Aorta (tissue), 5 donors: Measurements from ENCODE around the gene FGD2. TPM values are rescaled to one million over a fixed set of nuclear protein-coding genes. Genes with fewer than 3 reads are reported as not detected.

Experiments
- ATAC-seq: fragments of 200-7000 bp; cut with Tn5 transposase; one replicate; pipeline ENCODE4 v1.9.1; 2022; ENCODE audit warnings: moderate library complexity; ENCODE audit not compliant: low FRiP score
- DNase-seq, 2 donors: peaks; one replicate each; pipeline ENCODE4 v3.0.0-alpha.2; 2020
- H3K27ac ChIP-seq, 2 donors: one replicate each; pipeline ENCODE4 v1.5.1; 2013; ENCODE audit warnings: low read length in 2 of 2, mild to moderate bottlenecking in 2 of 2, moderate library complexity in 2 of 2, control low read depth in 1 of 2, inconsistent platforms in 1 of 2, low read depth in 1 of 2
- H3K27me3 ChIP-seq, 2 donors: one replicate each; pipeline ENCODE4 v1.6.1; 2013; ENCODE audit warnings: control low read depth in 1 of 2, low read length in 1 of 2, mild to moderate bottlenecking in 1 of 2, moderate library complexity in 1 of 2; ENCODE audit not compliant: insufficient read depth in 2 of 2, control insufficient read depth in 1 of 2
- H3K36me3 ChIP-seq, 2 donors: one replicate each; pipeline ENCODE4 v1.6.1; 2013; ENCODE audit warnings: control low read depth in 1 of 2, low read length in 1 of 2, mild to moderate bottlenecking in 1 of 2; ENCODE audit not compliant: insufficient read depth in 2 of 2, control insufficient read depth in 1 of 2
- H3K4me1 ChIP-seq, 2 donors: one replicate each; pipeline ENCODE4 v1.6.1; 2013; ENCODE audit warnings: low read length in 2 of 2, control low read depth in 1 of 2, mild to moderate bottlenecking in 1 of 2, moderate library complexity in 1 of 2; ENCODE audit not compliant: insufficient read depth in 2 of 2, control insufficient read depth in 1 of 2
- H3K4me3 ChIP-seq, 2 donors: one replicate each; pipeline ENCODE4 v1.5.1; 2013; ENCODE audit warnings: low read length in 2 of 2, control low read depth in 1 of 2, mild to moderate bottlenecking in 1 of 2
- H3K9me3 ChIP-seq: one replicate; pipeline ENCODE4 v1.6.1; 2013; ENCODE audit warnings: mild to moderate bottlenecking, low read length; ENCODE audit not compliant: control insufficient read depth
- whole genome bisulfite sequencing, 2 donors: extraction: QIAGEN DNeasy Blood & Tissue Kit; methylation state at CpG; one replicate each; pipeline ENCODE4 v1.1.7; 2013; 5-methylcytosine and 5-hydroxymethylcytosine counted together
- intact Hi-C, 2 donors: fragments of 100-400 bp; cut with DNase I; formaldehyde crosslinking; loops; one replicate each; pipeline versions ENCODE4 v1.14.2 to v1.15.0; 2022
- polyA plus RNA-seq, 2 donors: library from polyadenylated mRNA; stranded (reverse); fragments of 200-250 nt; gene quantifications; one replicate each; pipeline ENCODE4 v1.2.3, GENCODE V29; 2013
- total RNA-seq, 2 donors: library from RNA; stranded (reverse); fragmentation: NEBNext Ultra II Directional; extraction: Animal tissue kit (Norgen Biotek cat#: 25700); gene quantifications; one replicate each; pipeline ENCODE4 v1.2.1, GENCODE V29; 2021
- donor health status: healthy with polysubstance abuse.
- donor health status: Bipolar disorder and iron deficiency.
- donor health status: DM: no; HTN: no; CAD: no.
- donor health status: DM: no; HTN: no; CAD: no.
- donor health status: DM: yes; HTN: yes; CAD: no.

The FGD2 gene
- total and polyA plus RNA-seq, 4 donors = 2.2 to 33.9 (median 16.4) TPM

- Histone ChIP-seq H3K4me1 (no peaks in the 10 kb centered on the region), H3K27ac (no peak overlapping the region), H3K9me3 (no peaks in the 10 kb centered on the region), H3K4me3 (no peak overlapping the region), H3K27me3 (no peaks in the 10 kb centered on the region), H3K36me3 (peaks cover 11 to 13% of the 10 kb centered on the region in 2 donors)
- intact Hi-C loops = loop anchor here in 1 of 2 donors (5.0 kb wide), 1 partner anchor 209 kb away; no protein-coding TSS in a partner anchor
- 79 to 80% methylated on average over 4 of the region's 4 CpGs for WGBS, 2 donors
- no peak for ATAC-seq
- DNase-seq = peak in 1 of 2 donors; percentile 33
Measured at GRCh38 chr6:36976007-36976264, 29.5 kb upstream of the FGD2 start.

GRCh38 chr6:36976509-36976908, 28.9 kb upstream of the FGD2 start:
- 88 to 91% methylated on average over 7 of the region's 7 CpGs for WGBS, 2 donors
- ATAC-seq (no peak), DNase-seq (peak in 1 of 2 donors; percentile 62)
- H3K27ac ChIP-seq = no peak overlapping the region
- H3K9me3 ChIP-seq = no peaks in the 10 kb centered on the region
- intact Hi-C loops = loop anchor here in 1 of 2 donors (5.0 kb wide), 1 partner anchor 209 kb away; no protein-coding TSS in a partner anchor
- peaks cover 11 to 14% of the 10 kb centered on the region in 2 donors for H3K36me3 ChIP-seq
- H3K4me1 ChIP-seq = no peaks in the 10 kb centered on the region
- H3K4me3 ChIP-seq = no peak overlapping the region
- H3K27me3 ChIP-seq = no peaks in the 10 kb centered on the region

GRCh38 chr6:36976931-36977330, 28.5 kb upstream of the FGD2 start:
- Histone ChIP-seq H3K4me3 (no peak overlapping the region), H3K27me3 (no peaks in the 10 kb centered on the region), H3K4me1 (no peaks in the 10 kb centered on the region), H3K27ac (no peak overlapping the region), H3K9me3 (no peaks in the 10 kb centered on the region), H3K36me3 (peaks cover 11% of the 10 kb centered on the region in 2 donors)
- 89 to 90% methylated on average over 6 of the region's 6 CpGs for WGBS, 2 donors
- DNase-seq (peak in 1 of 2 donors; percentile 68), ATAC-seq (no peak)
- intact Hi-C loops = loop anchor here in 1 of 2 donors (5.0 kb wide), 1 partner anchor 210 kb away; no protein-coding TSS in a partner anchor

- no peaks in the 10 kb centered on the region for H3K9me3 ChIP-seq
- H3K4me1 ChIP-seq = no peaks in the 10 kb centered on the region
- H3K4me3 ChIP-seq = no peak overlapping the region
- ATAC-seq (no peak), DNase-seq (peak in 1 of 2 donors; percentile 36)
- H3K36me3 ChIP-seq = peaks cover 11% of the 10 kb centered on the region in 2 donors
- H3K27me3 ChIP-seq = no peaks in the 10 kb centered on the region
- no peak overlapping the region for H3K27ac ChIP-seq
- intact Hi-C loops = loop anchor here in 1 of 2 donors (5.0 kb wide), 1 partner anchor 210 kb away; no protein-coding TSS in a partner anchor
- WGBS, 2 donors = 69 to 73% methylated on average over 16 of the region's 16 CpGs
Measured at GRCh38 chr6:36977470-36977941, 27.9 kb upstream of the FGD2 start.

GRCh38 chr6:36978421-36979346, 26.8 kb upstream of the FGD2 start:
- WGBS, 2 donors = 69 to 81% methylated on average over 11 of the region's 11 CpGs
- Histone ChIP-seq H3K4me1 (no peaks in the 10 kb centered on the region), H3K9me3 (no peaks in the 10 kb centered on the region), H3K27me3 (no peaks in the 10 kb centered on the region), H3K36me3 (peaks cover 11% of the 10 kb centered on the region in 2 donors), H3K27ac (no peak overlapping the region), H3K4me3 (no peak overlapping the region)
- DNase-seq (peak in 1 of 2 donors; percentile 39), ATAC-seq (no peak)
- intact Hi-C loops = loop anchor here in 1 of 2 donors (5.0 kb wide), 1 partner anchor 211 kb away; no protein-coding TSS in a partner anchor

- peaks cover 0 to 3% of the 10 kb centered on the region in 2 donors for H3K4me1 ChIP-seq
- 5 to 6% methylated on average over 4 of the region's 4 CpGs for WGBS, 2 donors
- no peak overlapping the region for H3K27ac ChIP-seq
- intact Hi-C loops = loop anchor here in 1 of 2 donors (5.0 kb wide), 1 partner anchor 212 kb away; no protein-coding TSS in a partner anchor
- H3K9me3 ChIP-seq = no peaks in the 10 kb centered on the region
- H3K27me3 ChIP-seq = no peaks in the 10 kb centered on the region
- peak; percentile 77 for ATAC-seq
- no peak overlapping the region for H3K4me3 ChIP-seq
- peaks cover 11% of the 10 kb centered on the region in 2 donors for H3K36me3 ChIP-seq
- DNase-seq = peak in 1 of 2 donors; percentile 65
Measured at GRCh38 chr6:36979347-36979742, 26.1 kb upstream of the FGD2 start.

- Histone ChIP-seq H3K4me3 (no peak overlapping the region), H3K27me3 (no peaks in the 10 kb centered on the region), H3K4me1 (peaks cover 0 to 5% of the 10 kb centered on the region in 2 donors), H3K27ac (no peak overlapping the region), H3K9me3 (no peaks in the 10 kb centered on the region), H3K36me3 (peaks cover 9 to 10% of the 10 kb centered on the region in 2 donors)
- intact Hi-C loops = loop anchor here in 1 of 2 donors (2.0 kb wide), 1 partner anchor 95 kb away; the partner anchor contains the start of gene C6orf89
- 54 to 55% methylated on average over 6 of the region's 6 CpGs for WGBS, 2 donors
- DNase-seq (peak in 1 of 2 donors; percentile 3), ATAC-seq (no peak)
Measured at GRCh38 chr6:36980129-36980528, 25.3 kb upstream of the FGD2 start.

GRCh38 chr6:36980876-36981619, 24.4 kb upstream of the FGD2 start:
- DNase-seq = peak in 1 of 2 donors; percentile 38
- H3K4me3 ChIP-seq = no peak overlapping the region
- peaks cover 7% of the 10 kb centered on the region in 2 donors for H3K36me3 ChIP-seq
- intact Hi-C loops = loop anchor here in 1 of 2 donors (2.0 kb wide), 1 partner anchor 96 kb away; the partner anchor contains the start of gene C6orf89
- ATAC-seq = no peak
- H3K27ac ChIP-seq = no peak overlapping the region
- H3K9me3 ChIP-seq = no peaks in the 10 kb centered on the region
- WGBS, 2 donors = 58 to 65% methylated on average over 14 of the region's 14 CpGs
- no peaks in the 10 kb centered on the region for H3K27me3 ChIP-seq
- H3K4me1 ChIP-seq = peaks cover 0 to 5% of the 10 kb centered on the region in 2 donors
